ENCODE data around the gene FAF2.
A peak's percentile ranks its signal among the peaks of the same experiment; 100 is the strongest.
"Not testable (repeated sequence)": the region's sequence is repeated elsewhere in the genome, so short reads cannot be mapped to it uniquely, and the experiment has no call there.

FAF2 gene

GRCh38 chr5:176550275-176550831 lies 102.2 kb downstream of the FAF2 start:
- Histone ChIP-seq H4K91ac (ENCODE audit: low read length) (no peak overlapping the region), H3K9me3 (ENCODE audit: control insufficient read depth, low read length) (no peaks in the 10 kb centered on the region), H4K8ac (ENCODE audit: low read length) (no peak overlapping the region), H3K4me3 (ENCODE audit: insufficient read depth in 1 of 2, low read depth in 1 of 2, low read length in 2 of 2) (no peak overlapping the region), H3K27me3 (ENCODE audit: control insufficient read depth in 1 of 2, insufficient read depth in 1 of 2, low read length in 2 of 2) (peaks cover 3 to 17% of the 10 kb centered on the region in 2 experiments), H3K4ac (ENCODE audit: low read depth in 1 of 2, low read length in 2 of 2) (no peak overlapping the region), H3K79me1 (replicated peaks; ENCODE audit: low read length, poor library complexity, severe bottlenecking) (no peaks in the 10 kb centered on the region), H2BK5ac (ENCODE audit: low read depth, low read length, poor library complexity, severe bottlenecking) (no peak overlapping the region), H2BK120ac (ENCODE audit: low read depth, low read length) (no peak overlapping the region), H2BK12ac (ENCODE audit: low read length in 2 of 2) (no peak overlapping the region), H3K4me1 (ENCODE audit: control insufficient read depth, insufficient read depth, low read depth, low read length) (peaks cover 18% of the 10 kb centered on the region), H3K4me2 (ENCODE audit: low read length, poor library complexity, severe bottlenecking) (no peak overlapping the region), H3K36me3 (ENCODE audit: control insufficient read depth in 1 of 2, insufficient read depth in 2 of 2, low read depth in 1 of 2, low read length in 2 of 2) (no peaks in the 10 kb centered on the region), H3K18ac (ENCODE audit: low read depth in 1 of 2, low read length in 2 of 2) (no peak overlapping the region), H3K23ac (ENCODE audit: low read length in 2 of 2) (no peak overlapping the region), H2AFZ (ENCODE audit: low read depth, low read length) (no peak overlapping the region), H3K9ac (ENCODE audit: low read length) (no peak overlapping the region), H2AK5ac (ENCODE audit: low read length, severe bottlenecking) (no peak overlapping the region), H3K27ac (ENCODE audit: low read length, poor library complexity, severe bottlenecking) (no peak overlapping the region), H3K14ac (ENCODE audit: low read length in 2 of 2) (no peak overlapping the region), H2BK15ac (ENCODE audit: low read depth, poor library complexity, severe bottlenecking) (no peak overlapping the region)
- 86% methylated on average over 16 of the region's 16 CpGs for WGBS
- DNase-seq = no peak

- H3K4ac ChIP-seq (ENCODE audit: low read depth in 1 of 2, low read length in 2 of 2); H4K91ac ChIP-seq (ENCODE audit: low read length); H3K36me3 ChIP-seq (ENCODE audit: control insufficient read depth in 1 of 2, insufficient read depth in 2 of 2, low read depth in 1 of 2, low read length in 2 of 2); H3K9me3 ChIP-seq (ENCODE audit: control insufficient read depth, low read length); H3K4me3 ChIP-seq (ENCODE audit: insufficient read depth in 1 of 2, low read depth in 1 of 2, low read length in 2 of 2); H3K14ac ChIP-seq (ENCODE audit: low read length in 2 of 2); H2BK120ac ChIP-seq (ENCODE audit: low read depth, low read length); H4K8ac ChIP-seq (ENCODE audit: low read length); H2AK5ac ChIP-seq (ENCODE audit: low read length, severe bottlenecking); H3K4me2 ChIP-seq (ENCODE audit: low read length, poor library complexity, severe bottlenecking); H2BK5ac ChIP-seq (ENCODE audit: low read depth, low read length, poor library complexity, severe bottlenecking); H3K9ac ChIP-seq (ENCODE audit: low read length); H2BK15ac ChIP-seq (ENCODE audit: low read depth, poor library complexity, severe bottlenecking); H2AFZ ChIP-seq (ENCODE audit: low read depth, low read length); H3K79me1 ChIP-seq (replicated peaks; ENCODE audit: low read length, poor library complexity, severe bottlenecking); DNase-seq; H2BK12ac ChIP-seq (ENCODE audit: low read length in 2 of 2); H3K27ac ChIP-seq (ENCODE audit: low read length, poor library complexity, severe bottlenecking); H3K18ac ChIP-seq (ENCODE audit: low read depth in 1 of 2, low read length in 2 of 2); H3K23ac ChIP-seq (ENCODE audit: low read length in 2 of 2): not testable (repeated sequence)
- peaks cover 16% of the 10 kb centered on the region for H3K4me1 ChIP-seq (ENCODE audit: control insufficient read depth, insufficient read depth, low read depth, low read length)
- peaks cover 3 to 17% of the 10 kb centered on the region in 2 experiments for H3K27me3 ChIP-seq (ENCODE audit: control insufficient read depth in 1 of 2, insufficient read depth in 1 of 2, low read length in 2 of 2)
- 81% methylated on average over 11 of the region's 11 CpGs for WGBS
Observed at GRCh38 chr5:176550937-176551336, 102.8 kb downstream of the FAF2 start.

DNA sequence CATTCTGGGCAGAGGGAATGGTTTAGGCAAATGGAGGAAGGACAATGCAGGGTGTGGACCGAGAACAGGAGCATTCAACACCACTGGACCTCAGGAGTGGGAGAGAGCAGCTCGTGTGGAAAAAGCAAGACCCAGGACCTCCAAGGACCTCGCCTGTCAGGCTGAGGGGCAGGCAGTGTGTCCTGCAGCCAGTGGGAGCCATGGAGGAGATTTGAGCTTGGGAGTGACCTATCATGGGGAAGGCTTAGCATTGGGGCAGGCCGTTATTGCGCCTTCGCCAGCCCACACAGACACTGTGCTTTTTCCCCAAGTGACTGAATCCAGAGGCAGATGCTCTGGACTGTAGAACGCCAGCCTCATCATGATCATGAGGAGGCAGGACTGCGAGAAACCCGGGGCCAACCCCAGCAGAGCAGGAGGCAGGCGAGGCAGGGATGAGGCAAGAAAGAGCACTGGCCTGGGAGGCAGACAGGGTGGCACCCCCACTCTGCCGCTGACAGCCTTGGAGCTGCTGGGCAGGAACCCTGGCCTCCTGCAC lies 104.2 kb downstream of the FAF2 start:
- Histone ChIP-seq H3K4me1 (ENCODE audit: control insufficient read depth, insufficient read depth, low read depth, low read length) (peaks cover 16% of the 10 kb centered on the region), H3K27me3 (ENCODE audit: control insufficient read depth in 1 of 2, insufficient read depth in 1 of 2, low read length in 2 of 2) (peaks cover 3 to 17% of the 10 kb centered on the region in 2 experiments), H3K18ac (ENCODE audit: low read depth in 1 of 2, low read length in 2 of 2) (no peak overlapping the region), H3K36me3 (ENCODE audit: control insufficient read depth in 1 of 2, insufficient read depth in 2 of 2, low read depth in 1 of 2, low read length in 2 of 2) (no peaks in the 10 kb centered on the region), H2BK12ac (ENCODE audit: low read length in 2 of 2) (no peak overlapping the region), H4K8ac (ENCODE audit: low read length) (no peak overlapping the region), H3K9ac (ENCODE audit: low read length) (no peak overlapping the region), H2AFZ (ENCODE audit: low read depth, low read length) (no peak overlapping the region), H3K4ac (ENCODE audit: low read depth in 1 of 2, low read length in 2 of 2) (no peak overlapping the region), H3K14ac (ENCODE audit: low read length in 2 of 2) (no peak overlapping the region), H2AK5ac (ENCODE audit: low read length, severe bottlenecking) (no peak overlapping the region), H3K23ac (ENCODE audit: low read length in 2 of 2) (no peak overlapping the region), H2BK15ac (ENCODE audit: low read depth, poor library complexity, severe bottlenecking) (no peak overlapping the region), H2BK120ac (ENCODE audit: low read depth, low read length) (no peak overlapping the region), H3K79me1 (replicated peaks; ENCODE audit: low read length, poor library complexity, severe bottlenecking) (no peaks in the 10 kb centered on the region), H2BK5ac (ENCODE audit: low read depth, low read length, poor library complexity, severe bottlenecking) (no peak overlapping the region), H3K4me3 (ENCODE audit: insufficient read depth in 1 of 2, low read depth in 1 of 2, low read length in 2 of 2) (no peak overlapping the region), H3K27ac (ENCODE audit: low read length, poor library complexity, severe bottlenecking) (no peak overlapping the region), H4K91ac (ENCODE audit: low read length) (no peak overlapping the region), H3K4me2 (ENCODE audit: low read length, poor library complexity, severe bottlenecking) (no peak overlapping the region), H3K9me3 (ENCODE audit: control insufficient read depth, low read length) (no peaks in the 10 kb centered on the region)
- WGBS = 79% methylated on average over 11 of the region's 11 CpGs
- no peak for DNase-seq

DNA sequence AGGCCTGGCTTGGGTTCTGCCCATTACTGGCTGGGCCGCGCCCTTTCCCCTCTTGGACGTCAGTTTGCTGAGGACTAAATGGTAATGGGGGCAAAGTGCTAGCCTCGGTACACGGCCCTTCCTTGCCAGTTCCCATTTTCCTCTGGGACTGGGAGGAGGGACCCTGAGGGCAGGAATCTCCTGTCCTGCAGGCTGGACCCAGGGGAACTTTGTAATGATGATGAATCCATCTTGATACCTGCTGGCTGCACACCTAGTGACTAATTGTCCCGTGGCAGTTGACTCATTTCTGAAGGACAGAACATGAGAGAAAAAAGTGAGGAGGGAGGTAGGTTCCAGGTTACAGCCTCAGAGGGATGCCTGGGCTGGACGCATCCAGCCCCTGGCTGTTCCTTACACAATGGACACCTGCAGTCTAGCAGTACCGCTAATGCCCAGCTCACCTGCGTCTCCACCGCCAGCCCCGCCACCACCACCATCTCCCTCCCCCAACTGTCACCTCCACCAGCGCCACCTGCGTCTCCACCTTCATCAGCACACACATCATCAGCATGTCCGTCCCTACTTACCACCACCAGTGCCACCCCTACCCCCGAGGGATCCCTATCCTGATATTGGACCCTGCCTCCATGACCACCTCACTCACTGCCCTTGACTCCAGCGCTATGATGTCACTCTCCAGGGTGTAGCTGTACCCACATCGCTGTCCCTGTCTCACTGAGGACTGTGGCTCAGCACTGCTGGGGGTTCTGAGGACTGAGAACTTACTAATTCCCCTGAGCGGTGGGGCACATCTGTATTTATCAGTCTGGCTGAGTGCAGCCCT lies 105.3 kb downstream of the FAF2 start:
- Histone ChIP-seq H3K9me3 (ENCODE audit: control insufficient read depth, low read length) (no peaks in the 10 kb centered on the region), H3K27ac (ENCODE audit: low read length, poor library complexity, severe bottlenecking) (no peak overlapping the region), H3K4me3 (ENCODE audit: insufficient read depth in 1 of 2, low read depth in 1 of 2, low read length in 2 of 2) (no peak overlapping the region), H3K23ac (ENCODE audit: low read length in 2 of 2) (no peak overlapping the region), H2BK5ac (ENCODE audit: low read depth, low read length, poor library complexity, severe bottlenecking) (no peak overlapping the region), H2AK5ac (ENCODE audit: low read length, severe bottlenecking) (no peak overlapping the region), H4K8ac (ENCODE audit: low read length) (no peak overlapping the region), H3K4me1 (ENCODE audit: control insufficient read depth, insufficient read depth, low read depth, low read length) (peaks cover 16% of the 10 kb centered on the region), H2BK15ac (ENCODE audit: low read depth, poor library complexity, severe bottlenecking) (no peak overlapping the region), H3K14ac (ENCODE audit: low read length in 2 of 2) (peak overlapping the region in 1 of 2 experiments; percentile 23), H2AFZ (ENCODE audit: low read depth, low read length) (no peak overlapping the region), H3K27me3 (ENCODE audit: control insufficient read depth in 1 of 2, insufficient read depth in 1 of 2, low read length in 2 of 2) (peaks cover 3 to 17% of the 10 kb centered on the region in 2 experiments), H3K18ac (ENCODE audit: low read depth in 1 of 2, low read length in 2 of 2) (no peak overlapping the region), H3K36me3 (ENCODE audit: control insufficient read depth in 1 of 2, insufficient read depth in 2 of 2, low read depth in 1 of 2, low read length in 2 of 2) (no peaks in the 10 kb centered on the region), H3K4me2 (ENCODE audit: low read length, poor library complexity, severe bottlenecking) (no peak overlapping the region), H2BK12ac (ENCODE audit: low read length in 2 of 2) (peak overlapping the region in 1 of 2 experiments; percentile 15), H2BK120ac (ENCODE audit: low read depth, low read length) (no peak overlapping the region), H3K79me1 (replicated peaks; ENCODE audit: low read length, poor library complexity, severe bottlenecking) (no peaks in the 10 kb centered on the region), H3K9ac (ENCODE audit: low read length) (no peak overlapping the region), H4K91ac (ENCODE audit: low read length) (no peak overlapping the region), H3K4ac (ENCODE audit: low read depth in 1 of 2, low read length in 2 of 2) (no peak overlapping the region)
- DNase-seq = no peak
- 78% methylated on average over 18 of the region's 18 CpGs for WGBS
